Measurements from ENCODE around the gene PADI3.

Gene PADI3

DNA sequence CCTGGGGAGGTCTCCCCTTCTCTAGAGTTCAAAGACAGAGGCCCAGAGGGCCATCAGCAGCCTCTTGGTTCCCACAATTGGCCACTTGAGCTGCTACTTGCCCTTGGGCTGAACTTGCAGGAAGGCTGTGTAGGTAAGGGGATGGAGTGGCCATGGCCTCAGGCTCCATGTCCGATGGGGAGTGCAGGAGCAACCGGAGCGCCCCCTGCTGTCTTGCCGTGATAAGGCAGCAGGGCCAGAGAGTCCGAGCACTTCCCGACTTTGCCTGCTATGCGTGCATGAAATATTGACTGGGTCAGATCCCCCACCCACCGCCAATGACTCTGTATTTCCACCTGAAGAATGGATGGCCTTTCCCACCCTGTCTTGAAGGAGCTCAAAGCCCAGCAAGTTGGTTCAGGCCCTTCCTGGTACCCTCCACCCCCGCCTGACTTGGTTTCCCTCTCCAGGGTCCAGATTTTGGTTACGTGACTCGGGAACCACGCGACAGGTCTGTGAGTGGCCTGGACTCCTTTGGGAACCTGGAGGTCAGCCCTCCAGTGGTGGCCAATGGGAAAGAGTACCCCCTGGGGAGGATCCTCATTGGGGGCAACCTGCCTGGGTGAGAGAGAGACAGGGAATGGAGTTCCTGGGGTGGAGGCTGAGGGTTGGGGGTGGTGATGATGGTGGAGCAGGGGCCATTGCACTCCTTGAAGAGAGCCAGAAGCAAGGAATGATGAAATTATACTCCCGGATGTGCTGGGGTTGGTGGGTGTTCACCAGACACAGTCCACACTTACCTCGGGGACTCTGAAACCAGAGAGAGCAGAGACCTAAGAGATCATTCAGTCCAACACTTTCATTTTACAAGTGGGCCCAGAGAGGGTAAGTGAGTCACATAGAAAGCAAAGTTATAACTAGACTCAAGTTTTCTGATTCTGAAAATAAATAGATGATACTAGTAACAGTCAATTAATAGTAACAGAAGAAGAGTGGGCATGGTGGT is 25.6 kb downstream of the PADI3 start:
- DNase-seq (ENCODE audit: low spot score) = peak; percentile 80

DNA sequence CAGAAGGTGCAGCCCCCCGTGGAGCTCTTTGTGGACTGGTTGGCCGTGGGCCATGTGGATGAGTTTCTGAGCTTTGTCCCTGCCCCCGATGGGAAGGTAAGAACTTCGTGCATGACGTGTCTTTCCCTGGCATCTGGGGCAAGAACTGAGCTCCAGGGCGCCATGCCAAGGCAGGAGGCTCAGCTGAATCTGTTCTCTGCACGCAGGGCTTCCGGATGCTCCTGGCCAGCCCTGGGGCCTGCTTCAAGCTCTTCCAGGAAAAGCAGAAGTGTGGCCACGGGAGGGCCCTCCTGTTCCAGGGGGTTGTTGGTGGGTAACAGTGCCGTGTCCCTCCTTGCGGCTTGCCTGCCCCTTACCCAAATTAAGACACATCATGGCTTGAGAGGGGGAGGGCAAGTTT is 27.7 kb downstream of the PADI3 start:
- DNase-seq (ENCODE audit: low spot score) = peak; percentile 71

- DNase-seq (ENCODE audit: low spot score) = no peak
Measured at GRCh38 chr1:17277511-17278159, 28.7 kb downstream of the PADI3 start.

DNA sequence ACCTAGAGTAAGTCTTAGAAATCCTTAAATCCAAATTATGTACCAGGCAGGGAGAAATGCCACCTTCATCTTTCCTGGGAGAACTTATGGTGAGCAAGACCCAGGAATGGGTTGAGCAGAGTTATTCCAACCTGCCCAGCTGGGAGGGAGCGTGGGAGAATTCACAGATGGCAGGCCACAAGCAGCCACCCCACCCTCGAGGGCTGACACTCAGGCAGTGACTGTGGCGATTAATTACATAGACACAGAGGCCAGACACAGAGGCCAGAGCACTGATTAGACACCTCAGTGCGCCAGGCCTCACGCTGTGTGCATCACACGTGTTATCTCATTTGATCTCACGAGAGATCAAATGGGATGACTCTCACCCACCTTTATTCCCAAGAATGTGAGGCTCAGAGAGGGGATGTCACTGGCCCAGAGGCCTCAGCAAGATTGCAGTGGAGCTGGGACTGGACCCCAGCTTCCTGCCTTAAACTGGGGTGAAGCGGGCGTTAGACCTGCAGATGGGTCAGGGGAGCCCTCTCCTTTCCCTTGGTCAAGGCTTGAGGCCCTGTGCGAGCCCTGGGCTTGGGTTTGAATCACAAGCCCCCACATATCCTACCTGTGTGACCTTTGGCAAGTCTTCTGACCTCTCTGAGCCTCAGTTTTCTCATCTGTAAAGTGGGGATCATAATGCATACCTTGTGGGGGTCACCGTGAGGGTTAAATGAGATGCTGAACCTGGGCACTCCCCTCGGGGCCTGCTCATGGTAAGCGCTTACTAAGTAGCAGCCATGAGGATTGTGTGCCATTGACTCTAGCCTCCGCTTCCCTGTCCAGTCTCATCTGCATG is 30.3 kb downstream of the PADI3 start:
- DNase-seq (ENCODE audit: low spot score) = no peak

- DNase-seq (ENCODE audit: low spot score) = no peak
Measured at GRCh38 chr1:17280436-17280835, 31.5 kb downstream of the PADI3 start.

DNA sequence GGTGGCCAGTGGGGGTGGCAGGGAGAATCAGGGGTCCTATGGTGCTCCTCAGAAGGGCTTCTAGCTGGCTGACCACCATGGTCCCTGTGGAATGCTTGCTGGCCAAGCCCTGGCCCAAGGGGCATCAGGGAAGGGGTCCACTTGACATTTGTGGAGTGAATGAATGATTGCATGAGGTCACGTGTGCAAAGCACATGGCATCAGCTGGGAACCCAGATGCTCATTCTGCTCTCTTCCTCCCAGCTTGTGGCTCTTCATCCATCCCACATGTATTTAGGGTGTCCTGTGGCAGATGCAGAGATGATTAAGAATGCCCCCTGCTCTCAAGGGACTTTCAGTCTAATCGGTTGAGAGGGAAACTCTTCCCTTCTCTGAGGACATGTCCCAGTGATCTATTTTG is 32.0 kb downstream of the PADI3 start:
- DNase-seq (ENCODE audit: low spot score) = no peak

- DNase-seq (ENCODE audit: low spot score) = no peak
Measured at GRCh38 chr1:17281775-17282181, 32.9 kb downstream of the PADI3 start.

- no peak for DNase-seq (ENCODE audit: low spot score)
Measured at GRCh38 chr1:17282836-17283235, 33.9 kb downstream of the PADI3 start.

GRCh38 chr1:17286646-17287045 is 37.7 kb downstream of the PADI3 start:
- DNase-seq (ENCODE audit: low spot score) = no peak

DNA sequence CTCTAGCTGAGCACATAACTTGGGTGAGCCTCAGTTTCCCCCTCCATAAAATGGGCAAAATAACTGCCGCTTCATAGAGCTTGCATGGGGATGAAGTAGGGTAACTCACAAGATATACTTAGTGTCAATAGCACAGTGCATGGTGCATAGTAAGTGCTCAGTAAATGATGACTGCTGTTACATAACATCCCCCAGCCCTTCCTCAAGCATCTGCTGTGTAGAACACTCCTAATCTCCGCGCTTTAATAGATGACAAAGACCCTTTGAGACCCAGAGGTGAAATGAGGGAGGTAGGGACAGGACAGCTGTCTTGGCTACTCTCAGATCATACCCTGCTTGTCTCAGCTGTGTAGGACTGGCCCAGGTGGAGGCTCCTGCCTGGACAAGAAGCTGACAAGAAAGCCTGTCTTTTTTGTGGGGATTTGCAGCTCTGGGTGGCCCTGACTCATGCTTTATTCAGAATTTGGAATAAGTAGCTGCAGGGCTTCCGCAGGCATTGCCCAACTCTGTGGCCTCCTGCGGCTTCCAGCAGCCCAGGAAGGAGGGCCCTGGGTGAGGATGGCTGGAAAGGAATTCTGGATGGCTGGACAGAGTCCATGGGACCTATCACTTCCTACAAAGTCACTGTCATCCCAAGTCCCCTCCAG is 38.4 kb downstream of the PADI3 start:
- peak; percentile 91 for DNase-seq (ENCODE audit: low spot score)

DNA sequence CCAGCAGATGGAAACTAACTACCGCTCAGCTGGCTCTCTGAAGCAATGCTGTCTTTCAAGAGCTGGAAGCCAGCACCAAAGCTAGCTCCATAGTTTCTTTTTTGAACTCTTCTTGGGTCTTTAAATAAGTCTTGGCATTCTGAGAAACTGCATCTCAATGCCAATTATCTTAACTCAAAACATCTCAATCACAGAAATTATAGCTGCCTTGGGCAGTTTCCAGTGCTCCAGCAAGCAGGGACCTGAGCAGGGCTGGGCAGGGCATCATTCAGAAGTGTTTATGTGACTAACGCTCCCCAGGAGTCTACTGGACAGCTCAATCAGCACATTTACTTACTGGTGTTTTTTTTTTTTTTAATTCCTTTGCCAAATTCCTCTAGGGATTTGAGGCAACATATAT is 40.8 kb downstream of the PADI3 start:
- DNase-seq (ENCODE audit: low spot score) = no peak

GRCh38 chr1:17290553-17290952 is 41.7 kb downstream of the PADI3 start:
- no peak for DNase-seq (ENCODE audit: low spot score)

DNA sequence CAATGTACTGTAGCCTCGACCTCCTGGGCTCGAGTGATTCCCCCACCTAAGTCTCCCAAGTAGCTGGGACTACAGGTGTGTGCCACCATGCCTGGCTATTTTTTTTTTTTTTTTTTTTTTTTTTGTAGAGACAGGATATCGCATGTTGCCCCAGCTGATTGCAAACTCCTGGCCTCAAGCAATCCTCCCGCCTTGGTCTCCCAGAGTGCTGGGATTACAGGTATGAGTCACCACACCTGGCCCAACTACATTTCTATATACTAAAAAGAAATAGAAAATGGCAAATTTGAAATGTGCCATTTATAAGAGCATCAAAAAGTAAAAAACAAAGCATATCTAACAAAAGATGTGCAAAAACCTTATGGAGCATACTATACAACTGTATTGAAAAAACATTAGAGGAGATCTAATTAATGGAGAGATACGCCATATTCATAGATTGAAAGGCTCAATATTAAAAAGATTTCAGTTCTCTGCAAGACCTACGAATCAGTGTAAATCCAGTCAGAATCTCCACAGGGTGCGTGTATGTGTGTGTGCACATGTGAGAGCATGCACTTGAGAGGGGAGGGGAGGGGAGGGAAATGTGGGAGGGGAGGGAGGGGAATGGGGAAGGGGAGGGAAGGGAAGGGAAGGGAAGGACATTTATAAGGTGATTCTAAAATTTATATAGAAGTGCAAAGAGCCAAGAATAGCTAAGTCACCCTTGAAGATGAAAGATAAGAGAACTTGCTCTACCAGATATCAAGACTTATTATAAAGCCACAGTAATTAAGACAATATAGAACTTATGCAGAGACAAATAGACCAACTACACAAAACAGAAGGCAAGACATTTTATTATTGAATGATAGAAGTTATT is 43.6 kb downstream of the PADI3 start:
- DNase-seq (ENCODE audit: low spot score) = no peak

- no peak for DNase-seq (ENCODE audit: low spot score)
Measured at GRCh38 chr1:17293681-17294425, 45.0 kb downstream of the PADI3 start.

GRCh38 chr1:17295292-17295691 is 46.4 kb downstream of the PADI3 start:
- DNase-seq (ENCODE audit: low spot score) = no peak

- DNase-seq (ENCODE audit: low spot score) = no peak
Measured at GRCh38 chr1:17296086-17296485, 47.2 kb downstream of the PADI3 start.

DNA sequence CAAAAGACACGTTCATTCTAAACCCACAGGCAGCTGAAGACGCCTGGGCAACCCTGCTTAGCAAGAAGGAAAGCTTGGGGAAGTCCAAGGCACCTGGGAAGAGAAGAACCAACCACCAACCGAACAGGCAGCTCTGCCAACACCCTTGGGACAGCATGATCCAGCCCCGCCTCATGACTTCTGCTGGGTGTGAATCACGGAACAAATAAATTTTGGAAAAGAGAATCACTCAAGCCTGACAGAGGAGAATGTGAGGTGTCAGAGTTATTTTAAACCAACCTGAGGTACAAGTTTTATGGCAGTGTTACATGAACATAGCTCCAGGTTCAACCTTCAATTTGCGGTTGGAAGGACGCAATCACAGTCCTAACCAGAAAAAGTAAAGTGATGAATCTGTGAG is 49.1 kb downstream of the PADI3 start:
- no peak for DNase-seq (ENCODE audit: low spot score)

GRCh38 chr1:17301767-17302166 is 52.9 kb downstream of the PADI3 start:
- no peak for DNase-seq (ENCODE audit: low spot score)

DNA sequence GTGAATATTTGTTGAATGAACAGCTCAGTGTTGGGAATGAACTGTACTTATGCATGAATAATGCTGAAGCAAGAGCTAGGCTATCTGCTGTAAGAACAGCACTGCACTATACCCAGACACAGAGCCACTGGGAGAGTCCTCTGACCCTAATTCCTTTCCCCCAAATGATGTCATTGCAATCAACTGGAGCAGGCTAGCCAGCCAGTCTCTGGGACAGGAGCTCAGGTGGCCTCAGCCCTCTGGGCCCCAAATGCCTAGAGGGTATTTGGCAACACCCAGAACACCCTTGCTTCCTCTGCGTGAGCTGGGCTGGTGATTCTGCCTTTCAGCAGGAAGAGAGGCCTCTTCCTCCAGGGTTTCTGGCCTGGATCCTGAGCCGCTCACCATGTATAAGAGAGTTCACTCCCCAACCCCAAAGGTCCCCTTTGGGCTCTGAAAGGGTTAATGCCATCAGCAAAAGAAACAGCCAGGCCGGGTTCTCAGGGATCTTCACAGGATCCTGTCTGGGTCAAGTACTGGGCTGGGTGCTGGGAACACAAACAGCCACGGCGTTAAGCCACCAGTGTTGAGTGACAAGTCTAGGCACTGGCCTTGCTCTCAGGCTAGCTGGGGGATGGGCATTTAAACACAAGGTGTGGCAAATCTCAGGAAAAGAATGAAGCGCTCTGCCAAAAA is 55.4 kb downstream of the PADI3 start:
- no peak for DNase-seq (ENCODE audit: low spot score)

GRCh38 chr1:17304826-17305175 is 55.9 kb downstream of the PADI3 start:
- no peak for DNase-seq (ENCODE audit: low spot score)
